Fibroblast of mammary gland (primary cell): Measurements from ENCODE around the gene PDLIM7.

Experiments used
- DNase-seq: peaks from one replicate; pipeline ENCODE4 v3.0.0-alpha.2; 2010; ENCODE audit warnings: low read depth
- H3K4me3 ChIP-seq: 2 replicates; pipeline ENCODE4 v1.5.1; 2011; ENCODE audit warnings: low read depth, mild to moderate bottlenecking, low read length, moderate library complexity; ENCODE audit not compliant: control insufficient read depth
- CTCF ChIP-seq: conservative IDR thresholded peaks from 2 replicates; pipeline ENCODE4 v1.5.1; 2011; ENCODE audit warnings: low read depth, low read length, inconsistent platforms; ENCODE audit not compliant: control insufficient read depth, insufficient read depth

PDLIM7 gene

GRCh38 chr5:177473443-177474001, 23.9 kb downstream of the PDLIM7 start, which contains the start of gene DBN1:
Gene DBN1, minus strand, starts transcription at chr5:177473634. Its CDS starts 113 bp downstream, at chr5:177473521.
- H3K4me3 ChIP-seq, result peak within 1 kb of the TSS; percentile 75
- TF ChIP-seq CTCF, result no peak
- peak; percentile 28 for DNase-seq

DNA sequence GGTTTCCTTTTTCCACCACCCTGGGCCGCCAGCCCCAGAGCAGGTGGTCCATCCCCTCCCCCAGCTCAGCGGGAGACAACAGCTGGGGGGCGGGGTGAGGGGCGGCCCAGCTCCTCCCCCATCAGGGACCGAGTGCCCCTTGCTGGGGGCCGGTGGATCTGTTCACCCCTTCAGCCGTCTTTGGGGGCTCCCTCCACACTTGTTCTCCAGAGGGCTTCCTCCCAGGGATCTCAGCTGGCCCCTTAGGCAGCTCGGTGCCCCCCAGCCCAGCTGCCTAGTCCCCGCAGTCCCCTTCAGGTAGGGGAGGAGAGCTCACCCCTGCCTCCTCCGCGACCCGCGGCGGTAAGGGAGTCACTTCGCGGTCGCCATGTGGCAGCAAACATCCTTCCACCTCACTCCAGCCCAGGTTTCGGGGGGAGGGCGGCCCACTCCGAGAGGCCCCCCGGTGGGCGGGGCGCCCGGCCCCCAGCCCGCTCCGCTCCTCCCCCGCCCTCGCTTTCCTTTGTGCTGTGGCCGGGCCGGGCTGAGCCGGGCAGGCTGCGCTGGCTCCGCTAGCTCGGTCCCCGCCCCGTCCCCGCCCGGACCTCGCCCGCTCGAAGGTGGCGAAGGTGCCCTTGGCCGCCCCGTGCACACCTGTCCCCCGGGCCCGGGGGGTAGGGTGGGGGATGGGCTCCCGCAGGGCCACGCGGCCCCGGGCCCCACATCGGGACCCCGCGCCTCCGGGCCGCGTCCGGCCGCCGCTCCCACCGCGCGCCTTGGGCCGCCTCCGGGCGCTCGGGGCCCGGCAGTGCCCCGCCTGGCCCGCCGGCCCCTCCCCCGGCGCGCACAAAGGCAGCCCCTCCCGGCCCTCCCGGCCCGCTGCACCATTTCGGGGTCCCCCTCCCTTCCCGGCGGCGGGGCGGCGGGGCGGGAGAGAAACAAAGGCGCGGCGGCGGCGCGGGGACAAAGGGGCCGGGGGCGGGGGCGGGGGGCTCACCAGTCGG, 24.7 kb downstream of the PDLIM7 start:
- H3K4me3 ChIP-seq, result peak overlapping the region; percentile 75
- TF ChIP-seq CTCF, result no peak
- no peak for DNase-seq

DNA sequence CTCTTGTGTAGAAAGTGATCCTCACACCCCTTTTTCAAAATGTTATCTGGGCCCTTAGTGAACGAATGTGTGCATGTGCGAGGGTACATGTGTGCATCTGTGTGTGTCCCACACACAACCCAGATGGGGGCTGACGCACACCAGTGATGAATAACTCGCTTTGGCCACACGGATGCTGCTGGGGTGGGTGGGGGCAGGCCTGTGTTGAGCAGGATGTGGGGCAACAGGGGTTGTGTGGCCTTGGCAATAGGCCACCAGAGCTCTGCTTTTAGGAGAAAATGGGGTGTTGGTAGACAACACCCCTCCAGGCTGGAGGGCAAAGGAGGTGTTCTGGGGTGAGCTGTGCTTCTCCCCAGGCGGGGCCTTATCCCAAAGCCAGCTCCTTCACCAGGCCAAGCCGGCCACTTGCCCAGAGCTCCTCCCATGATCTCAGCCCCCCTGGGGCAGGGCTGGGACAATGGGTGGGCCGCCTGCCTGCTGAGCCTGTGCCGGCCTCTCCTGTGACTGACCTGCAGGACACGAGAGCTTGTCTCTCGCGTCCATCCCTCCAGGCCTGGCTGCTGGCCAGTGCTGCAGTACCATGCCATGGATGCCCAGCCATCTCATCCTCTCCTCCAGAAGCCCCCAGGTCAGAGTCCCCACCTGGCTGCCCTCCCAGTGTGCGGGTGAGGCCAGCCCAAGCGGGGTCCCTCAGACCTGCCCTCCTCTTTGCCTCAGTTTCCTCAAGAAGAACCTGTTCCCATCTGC, 25.6 kb downstream of the PDLIM7 start:
- peak; percentile 94 for DNase-seq
- H3K4me3 ChIP-seq, result peak overlapping the region; percentile 75
- TF ChIP-seq CTCF, result no peak

- peak; percentile 78 for DNase-seq
- peak overlapping the region; percentile 75 for H3K4me3 ChIP-seq
- peak; percentile 30 for TF ChIP-seq CTCF
These were observed 26.5 kb downstream of the PDLIM7 start for GRCh38 chr5:177470759-177471536.

DNA sequence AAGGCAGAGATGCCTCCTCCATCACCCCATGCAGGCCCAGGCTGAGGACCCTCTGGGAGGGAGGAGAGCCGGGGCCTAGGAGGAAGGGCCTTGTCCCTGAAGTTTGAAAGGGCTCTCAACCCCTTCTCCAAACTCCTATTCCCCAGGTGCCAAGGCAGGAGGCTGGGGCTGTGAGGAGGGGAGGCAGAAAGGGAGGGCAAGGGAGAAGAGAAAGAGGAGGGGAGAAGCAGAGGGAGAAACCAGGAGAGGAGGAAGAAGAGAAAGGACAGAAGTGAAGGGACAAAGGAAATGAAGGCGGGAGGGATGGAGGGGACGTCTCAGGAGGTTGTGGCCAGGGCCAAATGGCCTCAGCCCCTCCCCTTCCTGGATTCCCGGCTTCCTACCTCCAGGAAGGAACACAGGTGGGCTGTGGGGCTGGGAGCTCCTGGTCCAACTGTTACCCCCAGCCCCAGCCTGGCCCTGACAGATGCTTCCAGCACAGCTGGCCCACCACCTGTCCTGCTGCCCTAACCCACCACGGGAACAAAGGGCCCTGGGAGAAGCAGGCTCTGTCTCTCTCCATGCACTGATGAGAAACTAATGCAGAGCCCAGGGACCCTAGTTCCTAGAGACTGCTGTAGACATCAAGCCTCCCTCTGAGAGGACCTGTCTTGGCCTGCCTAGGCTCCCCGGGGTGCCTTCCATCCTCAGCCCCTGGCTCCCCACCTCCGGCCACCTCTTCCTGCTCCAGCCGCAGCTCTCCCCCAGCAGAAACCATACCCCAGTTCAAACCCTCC, 27.5 kb downstream of the PDLIM7 start:
- no peak for DNase-seq
- H3K4me3 ChIP-seq, result no peak overlapping the region
- TF ChIP-seq CTCF, result no peak
